ENCODE data around the gene PRKN.
"Not testable (repeated sequence)": the region's sequence is repeated elsewhere in the genome, so short reads cannot be mapped to it uniquely, and the experiment has no call there.

The PRKN gene

GRCh38 chr6:162612613-162613012 lies 115.0 kb downstream of the PRKN start:
- DNase-seq: peak in 1 of 2 experiments; percentile 18

- no peak for DNase-seq
Measured at GRCh38 chr6:162610351-162610750, 117.2 kb downstream of the PRKN start.

- DNase-seq: no peak
Measured at GRCh38 chr6:162605881-162606280, 121.7 kb downstream of the PRKN start.

- DNase-seq: no peak
Measured at GRCh38 chr6:162603231-162604015, 124.1 kb downstream of the PRKN start.

- no peak for DNase-seq
Measured at GRCh38 chr6:162602759-162603158, 124.8 kb downstream of the PRKN start.

GRCh38 chr6:162596676-162597075 lies 130.9 kb downstream of the PRKN start:
- no peak for DNase-seq

- DNase-seq: no peak
Measured at GRCh38 chr6:162591517-162591916, 136.0 kb downstream of the PRKN start.

- DNase-seq: no peak
Measured at GRCh38 chr6:162581988-162582780, 145.4 kb downstream of the PRKN start.

- no peak for DNase-seq
Measured at GRCh38 chr6:162580619-162581018, 146.9 kb downstream of the PRKN start.

GRCh38 chr6:162576016-162576415 lies 151.6 kb downstream of the PRKN start:
- no peak for DNase-seq

GRCh38 chr6:162572240-162572639 lies 155.3 kb downstream of the PRKN start:
- no peak for DNase-seq

GRCh38 chr6:162568266-162568665 lies 159.3 kb downstream of the PRKN start:
- no peak for DNase-seq

GRCh38 chr6:162562041-162562440 lies 165.5 kb downstream of the PRKN start:
- DNase-seq: no peak

- DNase-seq: no peak
Measured at GRCh38 chr6:162560891-162561290, 166.7 kb downstream of the PRKN start.

- DNase-seq: no peak
Measured at GRCh38 chr6:162554531-162554930, 173.0 kb downstream of the PRKN start.

GRCh38 chr6:162546905-162547304 lies 180.7 kb downstream of the PRKN start:
- DNase-seq: no peak

- DNase-seq: no peak
Measured at GRCh38 chr6:162543221-162543620, 184.3 kb downstream of the PRKN start.

GRCh38 chr6:162541019-162541601 lies 186.5 kb downstream of the PRKN start:
- DNase-seq: no peak

GRCh38 chr6:162539321-162539720 lies 188.2 kb downstream of the PRKN start:
- no peak for DNase-seq

- DNase-seq: no peak
Measured at GRCh38 chr6:162538643-162539064, 188.9 kb downstream of the PRKN start.

- no peak for DNase-seq
Measured at GRCh38 chr6:162533009-162533400, 194.6 kb downstream of the PRKN start.

GRCh38 chr6:162532283-162533008 lies 195.1 kb downstream of the PRKN start:
- no peak for DNase-seq

GRCh38 chr6:162531391-162531790 lies 196.2 kb downstream of the PRKN start:
- DNase-seq: not testable (repeated sequence)

Measured in NCI-H526 (cell line).